ENCODE measurements around the gene TBCD.

The TBCD gene

GRCh38 chr17:82838386-82839063 lies 86.7 kb downstream of the TBCD start:
- Histone ChIP-seq H3K9ac (ENCODE audit: low read depth in 1 of 2, low read length in 2 of 2) (no peak overlapping the region), H3K9me3 (ENCODE audit: control insufficient read depth in 1 of 2, low read length in 2 of 2) (no peaks in the 10 kb centered on the region), H3K4me1 (ENCODE audit: control insufficient read depth in 1 of 2, insufficient read depth in 2 of 2, low read length in 2 of 2) (peaks cover 9 to 11% of the 10 kb centered on the region in 2 donors), H3K27ac (ENCODE audit: low read depth, low read length) (no peak overlapping the region), H3K27me3 (ENCODE audit: control insufficient read depth in 1 of 2, insufficient read depth in 2 of 2, low read length in 2 of 2) (no peaks in the 10 kb centered on the region), H3K4me3 (ENCODE audit: low read depth in 1 of 2, low read length in 2 of 2) (no peak overlapping the region), H3K36me3 (ENCODE audit: control insufficient read depth in 1 of 2, insufficient read depth in 2 of 2, low read length in 2 of 2) (peaks cover 0 to under 1% of the 10 kb centered on the region in 2 donors)

GRCh38 chr17:82839617-82840292 lies 87.9 kb downstream of the TBCD start, which contains the start of gene ZNF750:
Gene ZNF750 (minus strand): TSS chr17:82840022. CDS start chr17:82832454, 7,568 bp downstream.
- no peaks in the 10 kb centered on the region for H3K36me3 ChIP-seq (ENCODE audit: control insufficient read depth in 1 of 2, insufficient read depth in 2 of 2, low read length in 2 of 2)
- H3K27me3 ChIP-seq (ENCODE audit: control insufficient read depth in 1 of 2, insufficient read depth in 2 of 2, low read length in 2 of 2): no peaks in the 10 kb centered on the region
- H3K4me1 ChIP-seq (ENCODE audit: control insufficient read depth in 1 of 2, insufficient read depth in 2 of 2, low read length in 2 of 2): peaks cover 9 to 11% of the 10 kb centered on the region in 2 donors
- H3K27ac ChIP-seq (ENCODE audit: low read depth, low read length): no peak within 1 kb of the TSS
- H3K4me3 ChIP-seq (ENCODE audit: low read depth in 1 of 2, low read length in 2 of 2): no peak within 1 kb of the TSS
- no peaks in the 10 kb centered on the region for H3K9me3 ChIP-seq (ENCODE audit: control insufficient read depth in 1 of 2, low read length in 2 of 2)
- H3K9ac ChIP-seq (ENCODE audit: low read depth in 1 of 2, low read length in 2 of 2): no peak within 1 kb of the TSS

GRCh38 chr17:82840431-82840831 lies 88.6 kb downstream of the TBCD start:
- Histone ChIP-seq H3K27ac (ENCODE audit: low read depth, low read length) (no peak overlapping the region), H3K4me3 (ENCODE audit: low read depth in 1 of 2, low read length in 2 of 2) (no peak overlapping the region), H3K9me3 (ENCODE audit: control insufficient read depth in 1 of 2, low read length in 2 of 2) (no peaks in the 10 kb centered on the region)

GRCh38 chr17:82841921-82842596 lies 90.2 kb downstream of the TBCD start:
- H3K4me3 ChIP-seq (ENCODE audit: low read depth in 1 of 2, low read length in 2 of 2): no peak overlapping the region
- H3K36me3 ChIP-seq (ENCODE audit: control insufficient read depth in 1 of 2, insufficient read depth in 2 of 2, low read length in 2 of 2): no peaks in the 10 kb centered on the region
- no peak overlapping the region for H3K27ac ChIP-seq (ENCODE audit: low read depth, low read length)
- H3K27me3 ChIP-seq (ENCODE audit: control insufficient read depth in 1 of 2, insufficient read depth in 2 of 2, low read length in 2 of 2): no peaks in the 10 kb centered on the region
- H3K9ac ChIP-seq (ENCODE audit: low read depth in 1 of 2, low read length in 2 of 2): no peak overlapping the region
- peaks cover 6 to 11% of the 10 kb centered on the region in 2 donors for H3K4me1 ChIP-seq (ENCODE audit: control insufficient read depth in 1 of 2, insufficient read depth in 2 of 2, low read length in 2 of 2)
- no peaks in the 10 kb centered on the region for H3K9me3 ChIP-seq (ENCODE audit: control insufficient read depth in 1 of 2, low read length in 2 of 2)

More at GRCh38 chr17:82840431-82840831, 88.6 kb downstream of the TBCD start:
- peaks cover 9 to 11% of the 10 kb centered on the region in 2 donors for H3K4me1 ChIP-seq (ENCODE audit: control insufficient read depth in 1 of 2, insufficient read depth in 2 of 2, low read length in 2 of 2)
- H3K9ac ChIP-seq (ENCODE audit: low read depth in 1 of 2, low read length in 2 of 2): no peak overlapping the region
- no peaks in the 10 kb centered on the region for H3K27me3 ChIP-seq (ENCODE audit: control insufficient read depth in 1 of 2, insufficient read depth in 2 of 2, low read length in 2 of 2)
- H3K36me3 ChIP-seq (ENCODE audit: control insufficient read depth in 1 of 2, insufficient read depth in 2 of 2, low read length in 2 of 2): no peaks in the 10 kb centered on the region

GRCh38 chr17:82843904-82844680 lies 92.2 kb downstream of the TBCD start:
- H3K27me3 ChIP-seq (ENCODE audit: control insufficient read depth in 1 of 2, insufficient read depth in 2 of 2, low read length in 2 of 2): no peaks in the 10 kb centered on the region
- no peak overlapping the region for H3K27ac ChIP-seq (ENCODE audit: low read depth, low read length)
- no peak overlapping the region for H3K9ac ChIP-seq (ENCODE audit: low read depth in 1 of 2, low read length in 2 of 2)
- peaks cover 0 to 4% of the 10 kb centered on the region in 2 donors for H3K4me1 ChIP-seq (ENCODE audit: control insufficient read depth in 1 of 2, insufficient read depth in 2 of 2, low read length in 2 of 2)
- H3K9me3 ChIP-seq (ENCODE audit: control insufficient read depth in 1 of 2, low read length in 2 of 2): no peaks in the 10 kb centered on the region
- no peaks in the 10 kb centered on the region for H3K36me3 ChIP-seq (ENCODE audit: control insufficient read depth in 1 of 2, insufficient read depth in 2 of 2, low read length in 2 of 2)
- H3K4me3 ChIP-seq (ENCODE audit: low read depth in 1 of 2, low read length in 2 of 2): no peak overlapping the region

- Histone ChIP-seq H3K27me3 (ENCODE audit: control insufficient read depth in 1 of 2, insufficient read depth in 2 of 2, low read length in 2 of 2) (no peaks in the 10 kb centered on the region), H3K4me1 (ENCODE audit: control insufficient read depth in 1 of 2, insufficient read depth in 2 of 2, low read length in 2 of 2) (peaks cover 0 to 4% of the 10 kb centered on the region in 2 donors), H3K4me3 (ENCODE audit: low read depth in 1 of 2, low read length in 2 of 2) (no peak overlapping the region), H3K9me3 (ENCODE audit: control insufficient read depth in 1 of 2, low read length in 2 of 2) (no peaks in the 10 kb centered on the region), H3K36me3 (ENCODE audit: control insufficient read depth in 1 of 2, insufficient read depth in 2 of 2, low read length in 2 of 2) (no peaks in the 10 kb centered on the region), H3K9ac (ENCODE audit: low read depth in 1 of 2, low read length in 2 of 2) (no peak overlapping the region), H3K27ac (ENCODE audit: low read depth, low read length) (no peak overlapping the region)
Measured at GRCh38 chr17:82844796-82845162, 92.9 kb downstream of the TBCD start.

GRCh38 chr17:82845163-82845807 lies 93.4 kb downstream of the TBCD start:
- Histone ChIP-seq H3K9me3 (ENCODE audit: control insufficient read depth in 1 of 2, low read length in 2 of 2) (no peaks in the 10 kb centered on the region), H3K27me3 (ENCODE audit: control insufficient read depth in 1 of 2, insufficient read depth in 2 of 2, low read length in 2 of 2) (no peaks in the 10 kb centered on the region), H3K4me1 (ENCODE audit: control insufficient read depth in 1 of 2, insufficient read depth in 2 of 2, low read length in 2 of 2) (peaks cover 0 to 4% of the 10 kb centered on the region in 2 donors), H3K36me3 (ENCODE audit: control insufficient read depth in 1 of 2, insufficient read depth in 2 of 2, low read length in 2 of 2) (no peaks in the 10 kb centered on the region), H3K9ac (ENCODE audit: low read depth in 1 of 2, low read length in 2 of 2) (no peak overlapping the region), H3K4me3 (ENCODE audit: low read depth in 1 of 2, low read length in 2 of 2) (no peak overlapping the region), H3K27ac (ENCODE audit: low read depth, low read length) (no peak overlapping the region)

GRCh38 chr17:82846061-82846691 lies 94.3 kb downstream of the TBCD start:
- H3K4me1 ChIP-seq (ENCODE audit: control insufficient read depth in 1 of 2, insufficient read depth in 2 of 2, low read length in 2 of 2): peaks cover 0 to 4% of the 10 kb centered on the region in 2 donors
- H3K9ac ChIP-seq (ENCODE audit: low read depth in 1 of 2, low read length in 2 of 2): peak overlapping the region in 1 of 2 donors; percentile 12
- no peaks in the 10 kb centered on the region for H3K36me3 ChIP-seq (ENCODE audit: control insufficient read depth in 1 of 2, insufficient read depth in 2 of 2, low read length in 2 of 2)
- no peak overlapping the region for H3K27ac ChIP-seq (ENCODE audit: low read depth, low read length)
- no peaks in the 10 kb centered on the region for H3K27me3 ChIP-seq (ENCODE audit: control insufficient read depth in 1 of 2, insufficient read depth in 2 of 2, low read length in 2 of 2)
- peak overlapping the region in 1 of 2 donors; percentile 7 for H3K4me3 ChIP-seq (ENCODE audit: low read depth in 1 of 2, low read length in 2 of 2)
- H3K9me3 ChIP-seq (ENCODE audit: control insufficient read depth in 1 of 2, low read length in 2 of 2): no peaks in the 10 kb centered on the region

GRCh38 chr17:82848022-82848592 lies 96.2 kb downstream of the TBCD start:
- Histone ChIP-seq H3K27me3 (ENCODE audit: control insufficient read depth in 1 of 2, insufficient read depth in 2 of 2, low read length in 2 of 2) (no peaks in the 10 kb centered on the region), H3K4me1 (ENCODE audit: control insufficient read depth in 1 of 2, insufficient read depth in 2 of 2, low read length in 2 of 2) (peaks cover 0 to 4% of the 10 kb centered on the region in 2 donors), H3K4me3 (ENCODE audit: low read depth in 1 of 2, low read length in 2 of 2) (peak overlapping the region; percentile 1 to 48), H3K9me3 (ENCODE audit: control insufficient read depth in 1 of 2, low read length in 2 of 2) (no peaks in the 10 kb centered on the region), H3K9ac (ENCODE audit: low read depth in 1 of 2, low read length in 2 of 2) (peak overlapping the region in 1 of 2 donors; percentile 30), H3K36me3 (ENCODE audit: control insufficient read depth in 1 of 2, insufficient read depth in 2 of 2, low read length in 2 of 2) (no peaks in the 10 kb centered on the region), H3K27ac (ENCODE audit: low read depth, low read length) (no peak overlapping the region)

Measured in duodenal mucosa (tissue), 2 donors.